ENCODE results near the gene MTAP. TPM values are rescaled to one million over a fixed set of nuclear protein-coding genes. Genes with fewer than 3 reads are reported as not detected.
A peak's percentile ranks its signal among the peaks of the same experiment; 100 is the strongest.

The MTAP gene
- total RNA-seq, 1 donor = 30.4 TPM

- Histone ChIP-seq H3K9me3 (ENCODE audit: low read depth, low read length) (no peaks in the 10 kb centered on the region), H3K36me3 (ENCODE audit: insufficient read depth, low read length) (peaks cover 5% of the 10 kb centered on the region), H3K4me1 (ENCODE audit: insufficient read depth, low read length) (peaks cover 24% of the 10 kb centered on the region), H3K4me2 (ENCODE audit: insufficient read depth, low read length) (peak overlapping the region; percentile 70), H3K79me2 (ENCODE audit: insufficient read depth, low read length) (no peaks in the 10 kb centered on the region), H3K4me3 (ENCODE audit: insufficient read depth, low read length) (peak overlapping the region; percentile 56), H4K20me1 (ENCODE audit: insufficient read depth, low read length) (peaks cover 13% of the 10 kb centered on the region), H3K27me3 (ENCODE audit: insufficient read depth, low read length) (peaks cover 69% of the 10 kb centered on the region), H2AFZ (ENCODE audit: low read length) (peak overlapping the region; percentile 57), H3K27ac (ENCODE audit: low read depth, low read length) (no peak overlapping the region)
- peak; percentile 83 for DNase-seq (ENCODE audit: insufficient read length, low spot score, missing footprints)
- TF ChIP-seq, protein P1, sequence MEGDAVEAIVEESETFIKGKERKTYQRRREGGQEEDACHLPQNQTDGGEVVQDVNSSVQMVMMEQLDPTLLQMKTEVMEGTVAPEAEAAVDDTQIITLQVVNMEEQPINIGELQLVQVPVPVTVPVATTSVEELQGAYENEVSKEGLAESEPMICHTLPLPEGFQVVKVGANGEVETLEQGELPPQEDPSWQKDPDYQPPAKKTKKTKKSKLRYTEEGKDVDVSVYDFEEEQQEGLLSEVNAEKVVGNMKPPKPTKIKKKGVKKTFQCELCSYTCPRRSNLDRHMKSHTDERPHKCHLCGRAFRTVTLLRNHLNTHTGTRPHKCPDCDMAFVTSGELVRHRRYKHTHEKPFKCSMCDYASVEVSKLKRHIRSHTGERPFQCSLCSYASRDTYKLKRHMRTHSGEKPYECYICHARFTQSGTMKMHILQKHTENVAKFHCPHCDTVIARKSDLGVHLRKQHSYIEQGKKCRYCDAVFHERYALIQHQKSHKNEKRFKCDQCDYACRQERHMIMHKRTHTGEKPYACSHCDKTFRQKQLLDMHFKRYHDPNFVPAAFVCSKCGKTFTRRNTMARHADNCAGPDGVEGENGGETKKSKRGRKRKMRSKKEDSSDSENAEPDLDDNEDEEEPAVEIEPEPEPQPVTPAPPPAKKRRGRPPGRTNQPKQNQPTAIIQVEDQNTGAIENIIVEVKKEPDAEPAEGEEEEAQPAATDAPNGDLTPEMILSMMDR (IDR thresholded peaks at IDR 0.05; ENCODE audit: extremely low read depth, low read depth, low read length) = no peak
Observed at GRCh38 chr9:21968331-21969010, 166.0 kb downstream of the MTAP start.

DNA sequence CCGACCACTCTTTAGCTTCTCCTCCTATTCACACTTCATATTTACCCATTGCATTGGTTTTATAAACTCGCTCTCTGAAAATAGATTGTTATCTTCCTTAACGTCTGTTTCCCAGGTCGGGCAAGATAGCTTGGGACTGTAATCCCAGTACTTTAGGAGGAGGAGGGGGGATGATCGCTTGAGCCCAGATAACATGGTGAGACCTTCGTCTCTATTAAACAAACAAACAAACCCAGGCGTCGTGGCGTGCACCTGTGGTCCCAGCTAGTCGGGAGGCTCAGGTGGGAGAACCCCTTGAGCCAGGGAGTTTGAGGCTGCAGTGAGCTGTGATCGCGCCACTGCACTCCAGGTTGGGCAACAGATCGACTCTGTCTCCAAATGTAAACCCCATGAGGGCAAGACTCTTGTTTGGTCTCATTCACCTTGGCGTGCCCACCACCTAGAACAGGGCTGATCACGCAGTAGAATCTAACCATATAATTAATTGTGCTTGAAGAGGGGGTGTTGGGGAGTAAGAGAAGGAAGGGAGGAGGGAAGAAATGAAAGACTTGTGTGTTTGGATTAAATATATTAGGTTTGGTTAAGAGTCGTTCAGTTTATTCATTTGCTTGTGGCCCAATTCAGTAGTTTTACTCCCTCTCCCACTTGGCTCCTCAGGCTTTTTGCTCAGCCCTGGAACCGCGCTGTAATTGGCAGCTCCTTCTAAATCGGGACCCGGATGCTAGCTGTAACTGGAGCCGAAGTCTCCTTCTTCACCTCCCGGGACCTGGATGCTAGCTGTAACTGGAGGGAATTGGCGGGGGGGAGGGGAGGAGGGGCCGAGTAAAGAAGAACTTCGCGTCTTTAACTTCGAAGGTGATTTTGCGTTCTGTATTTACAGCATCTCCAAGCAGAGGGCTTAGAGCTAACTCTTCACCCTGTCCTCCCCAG, 166.8 kb downstream of the MTAP start:
- Histone ChIP-seq H3K4me3 (ENCODE audit: insufficient read depth, low read length) (peak overlapping the region; percentile 56), H3K9me3 (ENCODE audit: low read depth, low read length) (no peaks in the 10 kb centered on the region), H4K20me1 (ENCODE audit: insufficient read depth, low read length) (peaks cover 20% of the 10 kb centered on the region), H3K4me1 (ENCODE audit: insufficient read depth, low read length) (peaks cover 27% of the 10 kb centered on the region), H2AFZ (ENCODE audit: low read length) (no peak overlapping the region), H3K4me2 (ENCODE audit: insufficient read depth, low read length) (peak overlapping the region; percentile 70), H3K27me3 (ENCODE audit: insufficient read depth, low read length) (peaks cover 73% of the 10 kb centered on the region), H3K79me2 (ENCODE audit: insufficient read depth, low read length) (peaks cover under 1% of the 10 kb centered on the region), H3K36me3 (ENCODE audit: insufficient read depth, low read length) (peaks cover 5% of the 10 kb centered on the region), H3K27ac (ENCODE audit: low read depth, low read length) (no peak overlapping the region)
- DNase-seq (ENCODE audit: insufficient read length, low spot score, missing footprints) = no peak
- TF ChIP-seq, protein P1 (IDR thresholded peaks at IDR 0.05; ENCODE audit: extremely low read depth, low read depth, low read length) = no peak

DNA sequence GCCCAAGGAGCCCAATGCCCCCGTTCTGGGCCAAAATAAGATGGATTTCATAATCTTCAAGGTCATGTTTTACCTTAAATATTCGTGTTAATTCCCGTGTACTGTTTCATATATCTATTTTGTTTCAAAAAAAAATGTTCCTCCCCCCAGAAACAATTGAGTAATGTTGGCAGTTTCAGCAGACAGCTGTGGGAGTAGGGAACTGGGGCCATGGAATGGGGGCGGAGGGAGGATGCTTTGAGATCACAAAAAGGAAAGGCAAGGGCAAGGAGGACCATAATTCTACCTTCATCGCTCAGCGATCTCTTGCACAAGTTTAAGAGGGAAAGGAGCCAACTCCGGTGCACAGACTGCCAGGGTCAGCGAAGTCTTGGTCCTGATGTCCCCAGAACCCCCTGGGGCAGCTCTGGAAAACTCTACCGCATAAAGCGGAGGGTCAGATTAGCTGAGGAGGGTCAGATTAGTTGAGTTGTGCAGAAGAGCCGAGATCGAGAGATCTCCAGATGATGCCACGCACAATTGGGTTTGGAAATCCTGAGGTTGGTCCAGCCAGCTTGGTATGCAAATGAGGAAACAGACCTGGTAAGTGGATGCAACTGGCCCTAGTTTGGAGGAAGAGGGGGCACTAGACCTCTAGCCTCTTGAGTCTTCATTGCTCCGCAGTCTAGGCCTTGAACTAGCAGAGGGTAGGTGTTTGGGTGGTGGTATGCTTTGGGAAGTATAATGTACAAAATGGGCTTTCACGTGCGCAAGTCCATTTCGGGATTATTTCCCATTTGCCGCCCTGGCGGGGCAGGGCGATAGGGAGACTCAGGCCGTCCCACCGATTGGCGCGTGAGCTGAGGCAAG, 167.7 kb downstream of the MTAP start:
- H3K4me2 ChIP-seq (ENCODE audit: insufficient read depth, low read length) = no peak overlapping the region
- peaks cover 23% of the 10 kb centered on the region for H4K20me1 ChIP-seq (ENCODE audit: insufficient read depth, low read length)
- H3K9me3 ChIP-seq (ENCODE audit: low read depth, low read length) = no peaks in the 10 kb centered on the region
- peaks cover 82% of the 10 kb centered on the region for H3K27me3 ChIP-seq (ENCODE audit: insufficient read depth, low read length)
- no peak overlapping the region for H3K4me3 ChIP-seq (ENCODE audit: insufficient read depth, low read length)
- no peak overlapping the region for H3K27ac ChIP-seq (ENCODE audit: low read depth, low read length)
- TF ChIP-seq, protein P1 (IDR thresholded peaks at IDR 0.05; ENCODE audit: extremely low read depth, low read depth, low read length) = no peak
- peaks cover 30% of the 10 kb centered on the region for H3K4me1 ChIP-seq (ENCODE audit: insufficient read depth, low read length)
- peaks cover 2% of the 10 kb centered on the region for H3K79me2 ChIP-seq (ENCODE audit: insufficient read depth, low read length)
- H2AFZ ChIP-seq (ENCODE audit: low read length) = no peak overlapping the region
- DNase-seq (ENCODE audit: insufficient read length, low spot score, missing footprints) = no peak
- H3K36me3 ChIP-seq (ENCODE audit: insufficient read depth, low read length) = peaks cover 5% of the 10 kb centered on the region

Data from osteoblast (primary cell).